Heart right ventricle (tissue), 16 donors: ENCODE data around the gene TCF12. TPM values are rescaled to one million over a fixed set of nuclear protein-coding genes. Genes with fewer than 3 reads are reported as not detected.

Experiments used
- ATAC-seq, 8 donors: fragments of 200-7000 bp; cut with Tn5 transposase; one replicate each; pipeline ENCODE4 v1.9.1; 2020; ENCODE audit warnings: mild to moderate bottlenecking in 8 of 8, moderate library complexity in 8 of 8, moderate number of reproducible peaks in 1 of 8
- DNase-seq, 2 donors: peaks; one replicate each; pipeline ENCODE4 v3.0.0-alpha.2; 2020
- H3K27ac ChIP-seq, 10 donors: fragments of 200-600 bp; sonication (generic) in 2 of 10; one replicate each; pipeline versions ENCODE4 v1.5.0 to v1.8.0; 2020 to 2022; ENCODE audit warnings: mild to moderate bottlenecking in 3 of 10
- H3K27me3 ChIP-seq, 7 donors: fragments of 200-600 bp; one replicate each; pipeline ENCODE4 v1.8.0; 2021 to 2022; ENCODE audit warnings: mild to moderate bottlenecking in 2 of 7
- H3K36me3 ChIP-seq, 9 donors: fragments of 200-600 bp; sonication (generic) in 1 of 9; one replicate each; pipeline versions ENCODE4 v1.5.0 to v1.8.0; 2020 to 2022; ENCODE audit warnings: mild to moderate bottlenecking in 2 of 9
- H3K4me1 ChIP-seq, 9 donors: fragments of 200-600 bp; sonication (generic) in 1 of 9; one replicate each; pipeline versions ENCODE4 v1.5.0 to v1.8.0; 2020 to 2022; ENCODE audit warnings: mild to moderate bottlenecking in 4 of 9
- H3K4me3 ChIP-seq, 10 donors: fragments of 200-600 bp; sonication (generic) in 2 of 10; one replicate each; pipeline versions ENCODE4 v1.5.0 to v1.8.0; 2020 to 2022; ENCODE audit warnings: mild to moderate bottlenecking in 7 of 10, moderate library complexity in 2 of 10
- H3K9me3 ChIP-seq, 11 donors: fragments of 200-600 bp in 10 of 11; sonication (generic) in 2 of 11; one replicate each; pipeline versions ENCODE4 v1.5.0 to v1.8.0; 2013 to 2022; ENCODE audit warnings: mild to moderate bottlenecking in 2 of 11, control low read depth in 1 of 11, moderate library complexity in 1 of 11
- WGBS, 2 donors: extraction: QIAGEN DNeasy Blood & Tissue Kit; methylation state at CpG; one replicate each; pipeline ENCODE4 v1.1.7; 2013; ENCODE audit warnings: inconsistent platforms in 1 of 2; 5-methylcytosine and 5-hydroxymethylcytosine counted together
- intact Hi-C, 10 donors: fragments of 100-400 bp; cut with DNase I; formaldehyde crosslinking; loops; one replicate each; pipeline versions ENCODE4 v1.11.1 to v1.14.2; 2022
- polyA plus RNA-seq, 2 donors: library from polyadenylated mRNA; stranded (reverse); fragments of 200-250 nt; gene quantifications; one replicate each; pipeline ENCODE4 v1.2.3, GENCODE V29; 2013
- total RNA-seq, 10 donors: library from RNA; stranded (reverse); fragmentation: NEBNext Ultra II Directional in 3 of 10; extraction: Animal tissue kit (Norgen Biotek cat#: 25700) in 3 of 10; gene quantifications; one replicate each; pipeline versions ENCODE4 v1.2.1 to v1.2.4, GENCODE V29; 2021 to 2023
- TF ChIP-seq, protein P1 (sequence below), 9 donors: fragments of 200-600 bp; sonication (generic) in 2 of 9; IDR thresholded peaks; one replicate each; pipeline versions ENCODE4 v1.5.0 to v1.8.0; 2021 to 2022; ENCODE audit warnings: antibody characterized with exemption in 9 of 9, mild to moderate bottlenecking in 5 of 9, moderate library complexity in 1 of 9
- donor health status: Arrhythmogenic right ventricular cardiomyopathy.
- donor health status: ischemic (EF 13 %, LVEDD 7.1; RV severe dilation, severe dysfunction).
- donor health status: healthy with polysubstance abuse.
- donor health status: DM: no; HTN: yes; CAD: no.
- donor health status: DM: no; HTN: no; CAD: no.
- donor health status: ischemic (EF 25% LVEDD 6.9; RV normal size, moderate dysfunction).
- donor health status: ischemic (EF 25% LVEDD 5.7; RV mildly dilated, moderate dysfunction).
- donor health status: healthy.
- donor health status: DM: yes; HTN: yes; CAD: no.
- donor health status: Ischemic cardiomyopathy.
- donor health status: ischemic (EF 35%, LVEDD 5.7; RV mildly dilated, moderate dysfunction).
- donor health status: nonischemic (EF 11% LVEDD 7.7; RV severe dilation, severe dysfunction).
- donor health status: DM: yes; HTN: yes; CAD: no.
- donor health status: PGD.
- donor health status: ischemic (EF 29% LVEDD 5.4; RV normal size, mild dysfunction).
- donor health status: nonischemic (EF 23%, LVEDD 6.1; RV moderate dilation, normal function).

Gene TCF12
- total and polyA plus RNA-seq, 12 donors = 8.7 to 55.7 (median 38.4) TPM

DNA sequence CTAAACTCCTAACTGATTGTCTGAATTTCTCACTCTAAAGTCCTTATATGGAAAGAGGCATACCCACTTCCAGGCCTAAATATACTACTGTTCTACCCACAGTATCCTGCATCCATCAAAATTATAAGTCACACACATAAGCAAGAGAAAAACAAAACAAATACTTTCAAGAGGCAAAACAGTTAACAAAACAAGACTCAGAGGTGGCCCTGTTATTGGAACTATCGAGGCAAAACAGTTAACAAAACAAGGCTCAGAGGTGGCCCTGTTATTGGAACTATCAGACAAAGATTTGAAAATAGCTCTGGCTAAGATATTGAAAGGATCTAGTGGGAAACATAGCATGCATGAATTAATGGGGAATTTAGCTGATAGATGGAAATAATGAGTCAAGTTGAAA, 233.7 kb downstream of the TCF12 start:
- 91 to 92% methylated on average over 1 of the region's 1 CpG for WGBS, 2 donors

GRCh38 chr15:57152666-57153539, 234.5 kb downstream of the TCF12 start:
- Histone ChIP-seq H3K9me3 (peaks cover 0 to 23% (median 12%) of the 10 kb centered on the region in 11 donors), H3K36me3 (peaks cover 0 to 9% (median 0%) of the 10 kb centered on the region in 9 donors), H3K27me3 (no peaks in the 10 kb centered on the region), H3K27ac (peak overlapping the region in 5 of 10 donors; percentile 2 to 65 (median 16)), H3K4me1 (peaks cover 3 to 68% (median 44%) of the 10 kb centered on the region in 9 donors), H3K4me3 (peak overlapping the region in 1 of 10 donors; percentile 1)
- no peak for DNase-seq
- peak in 2 of 8 donors; percentile 7 to 39 for ATAC-seq
- WGBS, 2 donors = 35 to 42% methylated on average over 3 of the region's 3 CpGs
- intact Hi-C loops = loop anchor here in 1 of 10 donors (10.0 kb wide), 1 partner anchor 372 kb away; no protein-coding TSS in a partner anchor
- TF ChIP-seq, protein P1, sequence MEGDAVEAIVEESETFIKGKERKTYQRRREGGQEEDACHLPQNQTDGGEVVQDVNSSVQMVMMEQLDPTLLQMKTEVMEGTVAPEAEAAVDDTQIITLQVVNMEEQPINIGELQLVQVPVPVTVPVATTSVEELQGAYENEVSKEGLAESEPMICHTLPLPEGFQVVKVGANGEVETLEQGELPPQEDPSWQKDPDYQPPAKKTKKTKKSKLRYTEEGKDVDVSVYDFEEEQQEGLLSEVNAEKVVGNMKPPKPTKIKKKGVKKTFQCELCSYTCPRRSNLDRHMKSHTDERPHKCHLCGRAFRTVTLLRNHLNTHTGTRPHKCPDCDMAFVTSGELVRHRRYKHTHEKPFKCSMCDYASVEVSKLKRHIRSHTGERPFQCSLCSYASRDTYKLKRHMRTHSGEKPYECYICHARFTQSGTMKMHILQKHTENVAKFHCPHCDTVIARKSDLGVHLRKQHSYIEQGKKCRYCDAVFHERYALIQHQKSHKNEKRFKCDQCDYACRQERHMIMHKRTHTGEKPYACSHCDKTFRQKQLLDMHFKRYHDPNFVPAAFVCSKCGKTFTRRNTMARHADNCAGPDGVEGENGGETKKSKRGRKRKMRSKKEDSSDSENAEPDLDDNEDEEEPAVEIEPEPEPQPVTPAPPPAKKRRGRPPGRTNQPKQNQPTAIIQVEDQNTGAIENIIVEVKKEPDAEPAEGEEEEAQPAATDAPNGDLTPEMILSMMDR (IDR thresholded peaks at IDR 0.05) = no peak

More for the DNA sequence above, 233.7 kb downstream of the TCF12 start:
- no peaks in the 10 kb centered on the region for H3K27me3 ChIP-seq
- peaks cover 0 to 23% (median 12%) of the 10 kb centered on the region in 11 donors for H3K9me3 ChIP-seq
- no peak overlapping the region for H3K27ac ChIP-seq
- H3K4me1 ChIP-seq = peaks cover 3 to 73% (median 51%) of the 10 kb centered on the region in 9 donors
- peaks cover 0 to 9% (median 0%) of the 10 kb centered on the region in 9 donors for H3K36me3 ChIP-seq
- ATAC-seq = no peak
- no peak for DNase-seq
- H3K4me3 ChIP-seq = no peak overlapping the region
- intact Hi-C loops = loop anchor here in 1 of 10 donors (10.0 kb wide), 1 partner anchor 373 kb away; no protein-coding TSS in a partner anchor
- TF ChIP-seq, protein P1 (IDR thresholded peaks at IDR 0.05) = no peak

GRCh38 chr15:57156210-57156884, 237.9 kb downstream of the TCF12 start:
- peaks cover 3 to 62% (median 23%) of the 10 kb centered on the region in 9 donors for H3K4me1 ChIP-seq
- TF ChIP-seq, protein P1 (IDR thresholded peaks at IDR 0.05) = no peak
- peaks cover 0 to 9% (median 0%) of the 10 kb centered on the region in 9 donors for H3K36me3 ChIP-seq
- peak overlapping the region; percentile 4 to 80 (median 65) for H3K27ac ChIP-seq
- no peak overlapping the region for H3K4me3 ChIP-seq
- ATAC-seq (peak in 7 of 8 donors; percentile 65 to 87 (median 71)), DNase-seq (no peak)
- 15 to 44% methylated on average over 3 of the region's 3 CpGs for WGBS, 2 donors
- peaks cover 0 to 18% (median 12%) of the 10 kb centered on the region in 11 donors for H3K9me3 ChIP-seq
- intact Hi-C loops = loop anchor here in 1 of 10 donors (10.0 kb wide), 1 partner anchor 368 kb away; no protein-coding TSS in a partner anchor
- no peaks in the 10 kb centered on the region for H3K27me3 ChIP-seq

DNA sequence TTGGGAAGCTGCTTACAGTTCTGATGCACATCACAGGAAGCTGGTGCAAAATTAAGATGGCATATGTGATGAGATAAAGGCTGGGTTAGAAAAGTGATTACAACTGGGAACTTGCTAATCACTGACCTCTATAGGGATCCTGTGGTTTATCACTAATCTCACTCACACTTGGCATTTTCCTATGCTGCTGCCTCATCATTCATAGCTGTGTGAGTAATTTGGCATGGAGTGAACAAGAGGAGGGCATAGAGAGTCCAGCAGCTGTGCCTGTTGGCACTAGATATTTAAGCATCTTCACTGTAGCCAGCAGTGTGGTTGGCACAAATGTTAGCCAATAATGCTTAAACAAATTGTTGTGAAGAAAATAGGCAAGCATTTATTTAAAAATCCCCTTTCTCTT, 240.1 kb downstream of the TCF12 start:
- Histone ChIP-seq H3K27ac (peak overlapping the region in 7 of 10 donors; percentile 5 to 77 (median 68)), H3K4me1 (peaks cover 3 to 50% (median 16%) of the 10 kb centered on the region in 9 donors), H3K36me3 (peaks cover 0 to 11% (median 0%) of the 10 kb centered on the region in 9 donors), H3K4me3 (no peak overlapping the region), H3K9me3 (peaks cover 0 to 5% (median 0%) of the 10 kb centered on the region in 11 donors), H3K27me3 (no peaks in the 10 kb centered on the region)
- intact Hi-C loops = loop anchor here in 1 of 10 donors (10.0 kb wide), 1 partner anchor 366 kb away; no protein-coding TSS in a partner anchor
- TF ChIP-seq, protein P1 (IDR thresholded peaks at IDR 0.05) = no peak
- ATAC-seq = peak; percentile 25 to 94 (median 84)
- peak in 1 of 2 donors; percentile 25 for DNase-seq
